GF-D8 (cell line): ENCODE measurements around the gene DOCK8.
A peak's percentile ranks its signal among the peaks of the same experiment; 100 is the strongest.

Experiments
- DNase-seq: peaks from one replicate; lab custom pipeline; 2025; lab: John Stamatoyannopoulos, UW

DOCK8 gene

GRCh38 chr9:459491-460444 lies 245.1 kb downstream of the DOCK8 start:
- DNase-seq: no peak

DNA sequence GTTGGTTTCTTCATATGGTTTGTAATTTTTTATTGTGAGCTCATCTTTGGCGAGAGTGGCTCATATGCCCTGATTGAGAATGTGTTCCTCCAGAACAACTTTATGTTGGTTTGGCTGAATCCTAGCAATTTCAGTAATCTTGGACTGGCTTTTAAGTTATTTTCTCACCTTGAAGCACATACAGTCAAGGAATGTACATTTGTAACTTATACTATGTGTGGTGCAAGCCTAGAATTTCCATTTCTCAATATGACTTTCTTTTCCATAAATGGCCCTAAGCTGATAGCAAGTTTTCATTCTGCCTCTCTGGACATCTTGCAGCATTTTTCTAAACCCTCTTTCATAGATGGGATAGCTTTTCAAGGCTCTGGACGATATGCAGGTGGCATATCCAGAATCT lies 247.5 kb downstream of the DOCK8 start:
- no peak for DNase-seq

DNA sequence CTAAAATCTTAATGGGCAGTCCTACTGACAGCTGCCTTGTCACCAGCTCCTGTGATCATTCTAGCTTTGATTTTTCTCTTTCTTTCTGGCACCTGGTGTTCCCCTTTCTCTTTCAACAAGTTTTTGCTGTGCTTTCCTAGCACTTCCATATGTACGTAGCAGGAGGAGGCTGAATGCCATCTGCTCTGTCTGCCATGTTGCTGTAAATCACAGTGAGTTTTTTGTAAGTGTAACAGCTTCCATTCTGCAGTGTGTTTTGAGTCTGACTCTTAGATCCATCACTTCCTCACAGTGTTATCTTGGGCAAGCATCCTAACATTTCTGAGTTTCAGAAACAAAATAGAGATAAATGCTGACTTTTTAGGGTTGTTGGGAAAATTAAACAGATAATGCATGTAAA lies 247.9 kb downstream of the DOCK8 start:
- DNase-seq: no peak

DNA sequence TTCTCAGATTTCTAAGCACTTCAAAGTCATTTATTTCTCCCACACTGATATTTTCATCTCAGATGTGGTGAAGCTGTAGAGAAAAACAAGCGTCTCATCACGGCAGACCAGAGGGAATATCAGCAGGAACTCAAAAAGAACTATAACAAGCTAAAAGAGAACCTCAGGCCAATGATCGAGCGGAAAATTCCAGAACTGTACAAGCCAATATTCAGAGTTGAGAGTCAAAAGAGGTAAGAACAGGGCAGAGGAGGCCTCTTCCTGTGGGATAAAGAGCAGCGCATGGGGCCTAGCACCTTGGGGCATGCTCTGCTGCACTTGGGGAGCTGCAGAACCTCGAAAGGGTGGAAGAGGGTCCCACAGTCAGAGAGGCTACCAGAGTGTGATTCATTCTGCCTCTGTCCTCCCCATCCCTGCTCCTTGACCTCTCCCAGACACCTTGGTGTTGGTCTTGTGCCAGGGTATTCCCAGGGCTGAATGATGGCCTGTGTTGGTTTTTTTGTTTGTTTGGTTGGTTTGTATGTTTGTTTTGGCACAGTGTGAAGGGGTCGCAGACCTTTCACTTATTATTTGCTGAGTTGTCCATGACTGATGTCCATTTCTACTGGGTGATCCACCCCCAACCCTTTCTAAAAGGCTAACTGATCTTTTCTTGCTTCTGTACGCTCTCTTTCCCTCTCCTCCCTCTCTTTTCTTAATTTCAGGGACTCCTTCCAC lies 248.9 kb downstream of the DOCK8 start:
- DNase-seq: no peak

GRCh38 chr9:466747-467146 lies 252.1 kb downstream of the DOCK8 start:
- DNase-seq: no peak

GRCh38 chr9:468766-469426 lies 254.2 kb downstream of the DOCK8 start:
- no peak for DNase-seq

DNA sequence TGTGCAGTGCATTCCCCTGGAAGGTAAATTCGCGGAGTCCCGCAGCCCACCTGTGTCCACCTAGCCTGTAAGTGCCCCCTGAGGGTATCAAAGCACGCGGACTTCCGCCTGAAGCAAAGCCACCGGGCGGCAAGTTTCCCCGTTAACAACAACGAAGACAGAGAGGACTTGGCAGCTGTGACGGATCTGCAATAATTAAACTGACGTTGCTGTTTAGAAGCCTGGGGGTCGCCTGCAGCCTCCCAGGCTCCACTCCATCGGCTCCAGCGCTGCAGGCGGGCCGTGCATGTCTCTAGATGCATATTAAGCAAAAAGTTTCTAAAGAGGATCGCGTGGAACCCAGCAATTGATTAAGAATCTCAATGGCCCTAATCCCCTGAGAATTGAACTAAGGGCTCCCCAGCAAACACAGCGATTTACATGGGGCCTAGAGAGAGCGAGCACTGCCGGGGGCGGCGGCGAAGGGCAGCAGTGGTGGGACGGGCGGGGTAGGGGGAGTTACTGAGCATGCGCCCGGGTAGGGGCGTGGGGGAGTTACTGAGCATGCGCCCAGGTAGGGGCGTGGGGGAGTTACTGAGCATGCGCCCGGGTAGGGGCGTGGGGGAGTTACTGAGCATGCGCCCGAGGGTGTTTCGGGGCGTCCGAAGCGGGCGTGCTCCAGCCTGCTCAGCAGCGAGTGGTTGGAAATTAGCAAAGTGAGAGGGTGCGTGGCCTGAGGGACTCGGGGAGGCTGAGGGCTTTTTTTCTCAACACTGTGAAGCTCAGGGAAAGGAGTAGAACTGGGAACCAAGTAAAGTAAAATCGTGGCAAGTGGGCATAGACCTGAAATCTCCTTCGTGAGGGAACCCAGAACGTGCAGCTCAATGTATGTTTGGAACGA lies 255.2 kb downstream of the DOCK8 start:
- peak; percentile 65 for DNase-seq

DNA sequence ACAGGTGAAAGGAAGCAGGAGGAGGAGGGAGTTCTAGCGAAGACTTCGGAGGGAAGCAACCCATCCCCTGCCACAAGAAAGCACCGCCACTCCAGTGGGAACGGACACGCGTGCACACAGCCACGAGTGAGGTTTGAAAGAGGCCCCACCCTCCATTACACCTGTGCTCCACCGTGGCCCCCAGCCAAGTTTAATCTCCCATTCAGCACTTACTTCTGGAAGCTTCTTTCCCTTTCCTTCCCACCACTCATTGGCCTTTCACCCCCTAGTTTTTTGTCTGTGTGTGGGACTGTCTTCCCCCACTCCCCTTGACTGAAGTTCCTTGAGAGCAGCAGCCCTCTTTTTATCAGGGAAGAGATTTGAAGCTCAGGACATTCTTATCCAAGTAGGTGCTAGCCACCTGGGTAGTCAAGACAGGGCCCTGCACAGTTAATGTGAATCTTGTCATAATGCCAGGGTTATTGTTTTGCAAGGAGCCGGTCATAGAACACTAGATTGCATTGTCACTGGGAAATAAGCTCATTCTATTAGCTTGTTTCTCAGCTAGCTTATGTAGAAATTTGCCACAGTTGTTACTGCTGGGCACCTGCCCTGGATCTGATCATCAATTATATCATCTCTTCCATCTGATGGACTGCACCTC lies 256.0 kb downstream of the DOCK8 start:
- no peak for DNase-seq

DNA sequence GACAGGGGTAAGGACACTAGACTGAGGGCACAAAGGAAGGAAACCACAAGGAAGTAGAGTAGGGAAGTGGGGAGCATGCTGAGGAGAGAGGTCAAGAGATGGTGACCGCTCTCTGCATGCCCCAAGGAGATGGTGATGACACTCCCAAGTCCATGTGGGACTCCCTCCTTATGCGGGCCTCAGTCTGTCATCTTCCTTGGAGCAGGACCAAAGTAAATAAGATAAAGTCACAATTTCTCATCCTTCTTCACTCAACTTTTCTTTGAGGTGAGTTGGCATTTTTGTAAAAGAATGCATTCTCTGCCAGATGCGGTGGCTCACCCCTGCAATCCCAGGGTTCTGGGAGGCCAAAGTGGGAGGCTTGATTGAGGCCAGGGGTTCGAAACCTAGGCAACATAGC lies 256.7 kb downstream of the DOCK8 start:
- DNase-seq: no peak

DNA sequence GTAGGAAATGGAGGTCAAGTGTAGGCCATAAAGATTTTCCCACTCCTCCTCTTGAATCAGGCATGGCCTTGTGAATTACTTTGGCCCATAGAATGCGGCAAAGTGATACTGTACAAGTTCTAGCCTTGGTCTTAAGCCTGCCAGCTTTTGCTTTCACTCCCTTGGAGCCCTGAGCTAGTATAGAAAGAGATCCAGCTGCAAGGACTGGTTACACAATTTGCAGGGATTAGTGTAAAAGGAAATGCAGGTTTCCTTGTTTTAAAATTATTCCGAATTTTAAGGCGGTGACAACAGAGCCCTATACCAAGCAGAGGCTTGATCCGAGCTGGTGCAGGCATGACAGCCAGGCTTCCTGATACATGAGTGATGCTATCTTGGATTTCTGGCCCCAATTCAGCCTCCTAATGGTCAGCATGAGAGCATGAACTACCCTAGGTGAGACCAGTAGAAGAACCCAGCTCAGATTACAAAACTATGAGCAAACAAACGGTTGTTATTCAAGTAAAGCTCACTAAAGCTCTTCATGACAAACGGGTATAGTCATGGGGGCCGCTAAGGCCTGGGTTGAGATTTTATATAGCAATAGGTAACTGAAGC lies 257.9 kb downstream of the DOCK8 start:
- no peak for DNase-seq

DNA sequence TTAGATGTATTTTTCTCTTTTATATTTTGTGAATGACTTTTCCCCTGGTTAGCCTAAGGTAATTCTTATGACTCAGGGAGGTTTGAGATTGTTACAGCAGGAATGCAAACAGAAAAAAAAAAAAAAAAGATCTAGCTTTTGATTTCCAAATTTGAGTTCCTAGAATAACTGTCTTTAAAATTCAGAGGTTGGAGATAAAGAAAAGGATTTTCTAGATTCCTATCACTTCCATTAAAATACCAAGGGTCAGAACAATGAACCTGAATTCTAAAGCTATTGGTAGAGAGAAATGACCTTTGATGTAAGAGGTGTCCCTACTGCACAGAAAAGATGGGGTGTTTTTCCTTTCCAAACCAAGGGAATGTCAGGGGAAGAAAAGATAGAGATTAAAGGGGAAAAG lies 262.5 kb downstream of the DOCK8 start:
- no peak for DNase-seq

DNA sequence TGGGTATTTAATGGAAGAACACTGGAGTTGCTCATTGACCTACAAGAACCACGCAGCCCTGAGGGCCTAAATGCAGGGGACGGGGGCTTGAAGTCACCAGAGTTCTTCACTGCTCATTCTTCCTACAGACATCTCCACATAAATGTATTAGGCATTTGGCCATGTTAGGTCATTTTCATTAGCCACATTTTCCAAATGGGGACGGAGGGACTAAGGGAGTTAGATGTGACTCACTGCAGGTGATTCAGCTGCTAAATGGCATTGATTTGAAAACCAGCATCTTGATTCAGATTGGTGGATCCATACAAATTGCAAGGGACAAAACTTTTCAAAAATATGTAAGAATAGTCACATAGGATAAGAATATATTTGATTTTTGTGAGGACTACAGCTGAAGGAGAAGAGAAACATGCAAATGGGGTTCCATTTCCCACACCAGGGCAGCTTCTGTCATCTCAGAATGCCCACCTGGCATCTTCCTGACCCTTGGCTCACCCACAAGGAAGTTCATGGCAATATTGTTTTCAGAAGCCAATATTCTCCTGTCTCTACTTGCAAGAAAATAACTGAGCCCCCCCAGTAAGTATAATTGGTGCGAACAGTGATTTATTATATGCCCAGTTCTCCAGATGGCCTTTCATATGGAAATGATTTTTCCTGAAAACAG lies 264.8 kb downstream of the DOCK8 start:
- DNase-seq: no peak

DNA sequence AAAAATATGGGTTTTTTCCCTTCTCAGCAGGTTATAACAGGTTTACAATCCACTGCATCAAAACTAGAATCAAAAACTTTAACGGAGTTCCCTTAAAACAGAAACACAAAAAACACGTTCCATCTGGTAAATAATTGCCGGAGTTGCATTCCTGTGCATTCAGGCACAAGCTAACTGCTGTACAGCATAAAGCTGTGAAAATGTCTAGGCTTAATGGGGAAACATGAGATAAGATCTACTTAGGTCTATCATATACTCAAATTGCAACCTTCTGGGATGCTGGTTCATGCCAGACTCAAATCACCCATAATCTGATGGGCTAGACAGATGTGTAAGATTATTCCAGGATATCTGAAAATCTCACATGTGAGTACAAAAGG lies 265.3 kb downstream of the DOCK8 start:
- no peak for DNase-seq

GRCh38 chr9:482739-483138 lies 268.1 kb downstream of the DOCK8 start:
- DNase-seq: no peak

- DNase-seq: no peak
Observed at GRCh38 chr9:486156-486555, 271.5 kb downstream of the DOCK8 start.

DNA sequence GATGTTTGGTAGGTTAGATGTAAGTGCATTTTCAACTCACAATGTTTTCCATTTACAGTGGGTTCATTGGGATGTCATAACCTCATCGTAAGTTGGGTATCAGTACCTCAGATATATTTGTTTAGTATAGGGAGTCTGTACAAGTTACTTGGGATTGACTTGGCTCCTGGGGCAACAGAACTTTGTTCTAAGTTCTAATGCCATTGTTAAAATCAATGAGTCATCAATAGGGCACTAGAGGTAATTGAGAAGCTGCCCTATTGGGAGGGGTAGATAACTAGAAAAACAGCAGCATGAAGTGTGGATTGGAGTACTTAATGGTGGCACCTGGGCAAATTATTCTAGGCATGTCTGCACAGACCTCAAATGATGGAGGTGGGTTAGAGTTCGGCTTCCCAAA lies 272.8 kb downstream of the DOCK8 start:
- DNase-seq: no peak

- no peak for DNase-seq
Observed at GRCh38 chr9:488448-488847, 273.8 kb downstream of the DOCK8 start.

DNA sequence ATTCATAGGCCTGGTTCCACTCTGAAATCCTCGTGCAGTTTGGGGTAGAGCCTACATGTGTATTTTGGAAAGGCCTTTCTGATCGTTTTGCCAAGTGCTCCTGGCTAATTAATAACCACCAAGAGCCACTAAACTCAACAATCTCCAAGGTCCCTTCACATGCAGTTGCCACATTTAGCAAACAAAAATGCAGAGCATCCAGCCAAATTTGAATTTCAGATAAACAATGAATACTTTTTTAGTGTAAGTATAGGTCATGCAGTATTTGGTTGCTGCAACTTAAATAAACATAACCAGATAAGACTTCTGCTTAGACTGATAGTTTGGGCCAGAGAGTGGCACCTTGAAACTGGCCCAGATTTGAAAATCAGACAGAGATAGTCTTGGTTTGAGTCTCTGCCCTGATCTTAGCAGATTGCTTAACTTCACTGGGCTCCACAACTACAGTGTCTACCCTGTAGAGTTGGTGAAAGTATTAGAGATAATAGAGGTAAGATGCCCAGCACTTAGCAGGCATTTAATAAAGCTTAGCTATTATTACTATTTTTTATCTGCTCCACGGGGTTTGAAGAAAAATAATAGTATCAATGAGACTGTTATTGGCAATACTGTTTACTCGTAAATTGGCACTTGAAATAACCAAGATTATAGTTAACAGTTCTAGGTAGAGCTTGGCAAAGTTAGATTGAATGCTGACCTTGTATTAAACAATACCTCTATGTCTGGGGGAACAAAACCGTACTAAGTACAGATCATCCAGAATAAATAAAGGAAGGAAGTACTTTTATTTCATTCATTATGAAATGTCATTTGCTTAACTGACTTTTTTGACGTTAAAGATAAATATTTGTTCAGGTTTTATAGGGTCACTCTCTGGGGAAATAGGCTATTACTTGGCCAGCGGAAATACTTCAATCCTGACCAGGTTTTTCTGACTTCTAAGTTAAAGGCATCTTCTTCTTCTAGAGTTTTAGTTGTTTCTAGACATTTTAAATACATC lies 274.8 kb downstream of the DOCK8 start:
- DNase-seq: no peak

DNA sequence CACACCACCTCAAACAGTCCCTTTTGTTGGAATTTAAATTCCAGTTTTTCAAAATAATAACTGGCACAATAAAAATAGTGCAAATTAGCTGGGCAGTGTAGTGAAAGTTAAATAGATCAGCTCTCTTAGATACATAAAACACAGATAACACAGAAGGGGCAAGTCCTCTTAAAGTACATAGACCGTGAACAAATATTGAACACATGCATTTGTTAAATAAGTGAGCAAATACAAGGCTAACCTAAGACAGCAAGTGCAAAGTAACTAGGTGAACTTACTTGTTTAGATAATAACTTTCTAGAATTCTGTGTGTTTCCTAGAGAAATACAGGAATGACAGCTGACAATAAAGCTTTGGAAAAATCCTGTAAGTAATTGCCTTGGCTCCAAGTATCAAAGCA lies 280.1 kb downstream of the DOCK8 start:
- DNase-seq: no peak
